MM.1S (cell line): Measurements from ENCODE around the gene MCM9.

Experiments
- DNase-seq: peaks from one replicate; pipeline ENCODE4 v3.0.0-alpha.2; 2015
- H2AFZ ChIP-seq: fragments of 300-600 bp; sonication (generic); 2 replicates; pipeline ENCODE4 v1.6.0; 2016; ENCODE audit warnings: antibody characterized with exemption, low read length
- H3F3A ChIP-seq: fragments of 300-600 bp; sonication (generic); 2 replicates; pipeline ENCODE4 v1.6.1; 2016; ENCODE audit warnings: mild to moderate bottlenecking, antibody characterized with exemption, low read length, moderate library complexity, mixed read lengths; ENCODE audit not compliant: insufficient read depth
- H3K27ac ChIP-seq: fragments of 300-600 bp; sonication (generic); 2 replicates; pipeline ENCODE4 v1.5.1; 2016; ENCODE audit warnings: mild to moderate bottlenecking, low read length
- H3K27me3 ChIP-seq: fragments of 300-600 bp; sonication (generic); replicated peaks from 2 replicates; pipeline ENCODE4 v1.6.0; 2016; ENCODE audit warnings: low read length; ENCODE audit not compliant: insufficient read depth
- H3K36me3 ChIP-seq: fragments of 300-600 bp; sonication (generic); replicated peaks from 2 replicates; pipeline ENCODE4 v1.6.1; 2016; ENCODE audit warnings: mild to moderate bottlenecking, low read length, mixed read lengths; ENCODE audit not compliant: insufficient read depth
- H3K4me1 ChIP-seq: fragments of 300-600 bp; sonication (generic); 2 replicates; pipeline ENCODE4 v1.6.1; 2016; ENCODE audit warnings: low read length, mixed read lengths
- H3K4me2 ChIP-seq: fragments of 300-600 bp; sonication (generic); 2 replicates; pipeline ENCODE4 v1.6.0; 2016; ENCODE audit warnings: low read depth, low read length
- H3K4me3 ChIP-seq: fragments of 300-600 bp; sonication (generic); 2 replicates; pipeline ENCODE4 v1.5.1; 2016; ENCODE audit warnings: low read length, mixed read lengths
- H3K79me2 ChIP-seq: fragments of 300-600 bp; sonication (generic); 2 replicates; pipeline ENCODE4 v1.6.1; 2016; ENCODE audit warnings: mixed run types, low read length, mixed read lengths
- H3K9ac ChIP-seq: fragments of 300-600 bp; sonication (generic); 2 replicates; pipeline ENCODE4 v1.6.1; 2016; ENCODE audit warnings: low read length, mixed read lengths
- H3K9me2 ChIP-seq: fragments of 300-600 bp; sonication (generic); replicated peaks from 2 replicates; pipeline ENCODE4 v1.6.1; 2016; ENCODE audit warnings: mild to moderate bottlenecking, low read length, mixed read lengths; ENCODE audit not compliant: insufficient read depth
- H3K9me3 ChIP-seq: fragments of 300-600 bp; sonication (generic); replicated peaks from 2 replicates; pipeline ENCODE4 v1.6.1; 2016; ENCODE audit warnings: mild to moderate bottlenecking, low read length, mixed read lengths; ENCODE audit not compliant: insufficient read depth
- H4K20me1 ChIP-seq: fragments of 300-600 bp; sonication (generic); 2 replicates; pipeline ENCODE4 v1.6.1; 2016; ENCODE audit warnings: mild to moderate bottlenecking, low read length, moderate library complexity, mixed read lengths; ENCODE audit not compliant: insufficient read depth
- CTCF ChIP-seq: fragments of 300-600 bp; sonication (generic); IDR thresholded peaks from 2 replicates; pipeline ENCODE4 v1.5.1; 2016; ENCODE audit warnings: antibody characterized with exemption, low read length, mixed read lengths
- EZH2 ChIP-seq: fragments of 300-600 bp; sonication (generic); optimal IDR thresholded peaks from 2 replicates; pipeline ENCODE3; 2017; ENCODE audit warnings: low read depth, mild to moderate bottlenecking, antibody characterized with exemption, low read length, mixed read lengths
- EZH2phosphoT487 ChIP-seq: fragments of 300-600 bp; sonication (generic); IDR thresholded peaks from 2 replicates; pipeline ENCODE4 v1.6.1; 2018; ENCODE audit warnings: antibody characterized with exemption, low read length

The MCM9 gene

DNA sequence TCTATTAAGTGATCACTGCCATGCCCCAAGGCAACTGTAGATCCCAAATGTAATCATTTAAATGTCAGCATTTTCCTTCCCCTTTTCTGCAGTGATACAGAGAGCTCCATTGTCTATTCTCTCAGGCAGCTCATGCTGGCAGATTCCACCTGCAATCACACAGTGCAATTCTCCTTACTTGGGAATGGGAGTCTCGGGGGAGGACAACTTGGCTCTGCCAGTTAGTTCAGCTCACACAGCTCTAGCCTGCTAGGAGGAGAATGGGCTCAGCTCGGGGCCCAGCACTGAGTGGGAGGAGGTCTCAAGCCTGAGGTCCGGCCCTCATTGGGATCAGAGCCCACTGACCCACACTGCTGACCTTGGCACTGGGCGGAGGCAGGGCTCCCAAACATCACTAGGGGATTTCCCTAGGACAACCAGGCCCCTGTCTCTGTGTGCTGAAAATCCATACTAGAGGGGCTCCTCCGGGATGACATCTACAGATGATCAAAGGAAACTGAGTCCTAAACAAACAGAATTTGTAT is 150.3 kb downstream of the MCM9 start:
- TF ChIP-seq EZH2phosphoT487 (no peak), EZH2 (no peak)
- H3K9me2 ChIP-seq: no peaks in the 10 kb centered on the region
- no peak for DNase-seq
- no peak overlapping the region for H3K4me3 ChIP-seq
- H3K4me2 ChIP-seq: no peak overlapping the region
- no peaks in the 10 kb centered on the region for H3K9me3 ChIP-seq
- H3K79me2 ChIP-seq: no peaks in the 10 kb centered on the region
- H4K20me1 ChIP-seq: no peaks in the 10 kb centered on the region
- no peak overlapping the region for H3K9ac ChIP-seq
- peaks cover 7% of the 10 kb centered on the region for H3F3A ChIP-seq
- H3K36me3 ChIP-seq: no peaks in the 10 kb centered on the region
- H3K4me1 ChIP-seq: peaks cover 15% of the 10 kb centered on the region
- H2AFZ ChIP-seq: no peak overlapping the region
- H3K27ac ChIP-seq: no peak overlapping the region
- H3K27me3 ChIP-seq: no peaks in the 10 kb centered on the region

GRCh38 chr6:118783931-118784550 is 150.9 kb downstream of the MCM9 start:
- Histone ChIP-seq H2AFZ (no peak overlapping the region), H3K27ac (no peak overlapping the region), H3K4me2 (no peak overlapping the region), H3K4me3 (no peak overlapping the region), H3K9me2 (no peaks in the 10 kb centered on the region), H3K79me2 (no peaks in the 10 kb centered on the region), H3K9me3 (no peaks in the 10 kb centered on the region), H3K27me3 (no peaks in the 10 kb centered on the region), H3K4me1 (peaks cover 10% of the 10 kb centered on the region), H4K20me1 (no peaks in the 10 kb centered on the region), H3F3A (peaks cover 4% of the 10 kb centered on the region), H3K9ac (no peak overlapping the region), H3K36me3 (no peaks in the 10 kb centered on the region)
- no peak for DNase-seq
- no peak for TF ChIP-seq EZH2phosphoT487

DNA sequence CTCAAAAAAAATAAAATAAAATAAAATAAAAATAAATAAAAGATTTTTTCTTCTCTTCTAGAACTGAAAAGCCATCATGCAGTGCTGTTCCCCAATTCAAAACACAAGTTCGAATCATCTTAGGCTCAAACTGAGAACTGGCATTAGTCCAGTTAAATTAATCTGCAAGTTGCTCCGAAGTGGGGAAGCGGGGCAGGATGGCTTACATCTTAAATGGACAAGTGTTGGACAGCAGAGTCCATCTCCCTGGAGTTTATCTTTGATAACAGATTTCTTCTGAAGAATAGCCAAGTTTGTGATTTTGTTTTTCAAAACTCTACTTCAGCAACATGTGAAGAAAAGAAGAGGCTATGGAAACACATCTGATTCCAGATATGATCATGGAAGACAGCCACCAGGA is 152.3 kb downstream of the MCM9 start:
- Histone ChIP-seq H3K79me2 (no peaks in the 10 kb centered on the region), H3K27ac (no peak overlapping the region), H3K9me2 (no peaks in the 10 kb centered on the region), H4K20me1 (no peaks in the 10 kb centered on the region), H2AFZ (no peak overlapping the region), H3K4me1 (no peaks in the 10 kb centered on the region), H3K9me3 (no peaks in the 10 kb centered on the region), H3K4me2 (no peak overlapping the region), H3F3A (no peaks in the 10 kb centered on the region), H3K36me3 (no peaks in the 10 kb centered on the region), H3K9ac (no peak overlapping the region), H3K4me3 (no peak overlapping the region), H3K27me3 (no peaks in the 10 kb centered on the region)
- no peak for DNase-seq
- no peak for TF ChIP-seq EZH2phosphoT487
- TF ChIP-seq EZH2: no peak
- no peak for TF ChIP-seq CTCF

DNA sequence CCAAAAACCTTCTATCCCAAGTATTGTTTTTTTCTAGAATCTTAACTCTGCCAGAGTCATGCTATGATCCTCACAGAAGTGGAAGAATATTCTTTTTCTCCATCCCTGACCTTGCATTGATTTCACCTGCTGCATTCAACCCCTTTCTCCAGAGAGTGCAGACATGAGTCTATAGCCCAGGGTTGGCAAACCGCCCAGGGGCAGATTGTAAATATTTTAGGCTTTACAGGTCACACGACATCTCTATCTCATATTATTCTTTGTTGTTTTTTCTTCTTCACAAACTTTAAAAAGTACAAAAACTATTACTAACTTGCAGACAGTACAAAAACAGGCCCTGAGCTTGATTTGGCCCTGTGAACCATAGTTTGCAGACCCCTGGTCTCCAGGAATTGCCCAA is 153.1 kb downstream of the MCM9 start:
- H3K27me3 ChIP-seq: no peaks in the 10 kb centered on the region
- H4K20me1 ChIP-seq: no peaks in the 10 kb centered on the region
- no peaks in the 10 kb centered on the region for H3K36me3 ChIP-seq
- 0 out of 2 replicates have a peak, but pooled peaks cover 2% of the 10 kb centered on the region for H3K4me1 ChIP-seq
- H3K9me2 ChIP-seq: no peaks in the 10 kb centered on the region
- no peaks in the 10 kb centered on the region for H3K9me3 ChIP-seq
- no peaks in the 10 kb centered on the region for H3K79me2 ChIP-seq
- no peak overlapping the region for H3K27ac ChIP-seq
- no peak overlapping the region for H3K9ac ChIP-seq
- no peak overlapping the region for H3K4me2 ChIP-seq
- no peak for TF ChIP-seq EZH2phosphoT487
- no peak for TF ChIP-seq EZH2
- no peak for TF ChIP-seq CTCF
- H3K4me3 ChIP-seq: no peak overlapping the region
- no peak overlapping the region for H2AFZ ChIP-seq
- no peaks in the 10 kb centered on the region for H3F3A ChIP-seq
- no peak for DNase-seq
